ENCODE data around the gene ASB13.

Gene ASB13

DNA sequence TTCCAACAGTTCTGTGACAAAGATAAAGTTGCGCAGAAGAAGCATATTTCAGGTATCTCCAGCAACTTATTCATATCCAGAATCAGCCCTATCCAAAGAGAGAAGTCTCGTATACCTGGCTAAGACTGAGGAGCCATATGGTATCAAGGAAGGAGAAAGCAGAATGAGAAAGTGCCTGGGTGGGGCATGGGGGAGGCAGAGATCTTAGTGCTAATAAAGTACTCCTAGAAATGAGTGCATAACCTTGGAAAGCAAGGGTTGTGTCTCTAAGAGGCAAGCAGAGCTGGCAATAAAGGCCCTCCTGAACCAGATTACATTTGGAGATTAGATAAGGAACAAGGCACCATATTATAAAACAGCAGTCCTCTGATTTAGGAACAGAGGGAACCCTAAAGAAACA, 30.9 kb upstream of the ASB13 start:
- TF ChIP-seq, protein P1, sequence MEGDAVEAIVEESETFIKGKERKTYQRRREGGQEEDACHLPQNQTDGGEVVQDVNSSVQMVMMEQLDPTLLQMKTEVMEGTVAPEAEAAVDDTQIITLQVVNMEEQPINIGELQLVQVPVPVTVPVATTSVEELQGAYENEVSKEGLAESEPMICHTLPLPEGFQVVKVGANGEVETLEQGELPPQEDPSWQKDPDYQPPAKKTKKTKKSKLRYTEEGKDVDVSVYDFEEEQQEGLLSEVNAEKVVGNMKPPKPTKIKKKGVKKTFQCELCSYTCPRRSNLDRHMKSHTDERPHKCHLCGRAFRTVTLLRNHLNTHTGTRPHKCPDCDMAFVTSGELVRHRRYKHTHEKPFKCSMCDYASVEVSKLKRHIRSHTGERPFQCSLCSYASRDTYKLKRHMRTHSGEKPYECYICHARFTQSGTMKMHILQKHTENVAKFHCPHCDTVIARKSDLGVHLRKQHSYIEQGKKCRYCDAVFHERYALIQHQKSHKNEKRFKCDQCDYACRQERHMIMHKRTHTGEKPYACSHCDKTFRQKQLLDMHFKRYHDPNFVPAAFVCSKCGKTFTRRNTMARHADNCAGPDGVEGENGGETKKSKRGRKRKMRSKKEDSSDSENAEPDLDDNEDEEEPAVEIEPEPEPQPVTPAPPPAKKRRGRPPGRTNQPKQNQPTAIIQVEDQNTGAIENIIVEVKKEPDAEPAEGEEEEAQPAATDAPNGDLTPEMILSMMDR (IDR thresholded peaks at IDR 0.05; ENCODE audit: low read depth, low read length, missing control alignments): no peak
- H3K4me3 ChIP-seq (replicated peaks; ENCODE audit: low read depth, low read length): no peak overlapping the region
- no peak for DNase-seq (ENCODE audit: extremely low read depth, low read depth)

GRCh38 chr10:5694573-5694972, 28.2 kb upstream of the ASB13 start:
- DNase-seq (ENCODE audit: extremely low read depth, low read depth): no peak
- H3K4me3 ChIP-seq (replicated peaks; ENCODE audit: low read depth, low read length): no peak overlapping the region
- TF ChIP-seq, protein P1 (IDR thresholded peaks at IDR 0.05; ENCODE audit: low read depth, low read length, missing control alignments): no peak

GRCh38 chr10:5692461-5693358, 26.3 kb upstream of the ASB13 start:
- H3K4me3 ChIP-seq (replicated peaks; ENCODE audit: low read depth, low read length): peak overlapping the region; percentile 43
- TF ChIP-seq, protein P1 (IDR thresholded peaks at IDR 0.05; ENCODE audit: low read depth, low read length, missing control alignments): no peak
- no peak for DNase-seq (ENCODE audit: extremely low read depth, low read depth)

DNA sequence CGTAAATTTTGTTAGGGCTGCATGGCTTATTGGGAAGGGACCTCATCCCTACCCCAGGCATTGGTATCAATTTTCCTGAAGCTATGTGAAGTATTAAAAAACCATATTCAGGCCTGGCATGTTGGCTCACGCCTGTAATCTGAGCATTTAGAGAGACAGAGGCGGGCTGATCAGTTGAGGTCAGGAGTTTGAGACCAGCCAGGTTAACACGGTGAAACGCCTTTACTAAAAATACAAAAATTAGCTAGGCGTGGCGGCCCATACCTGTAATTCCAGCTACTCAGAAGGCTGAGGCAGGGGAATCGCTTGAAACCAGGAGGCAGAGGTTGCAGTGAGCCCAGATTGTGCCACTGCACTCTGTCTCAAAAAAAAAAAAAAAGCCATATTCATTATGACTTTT, 25.4 kb upstream of the ASB13 start:
- H3K4me3 ChIP-seq (replicated peaks; ENCODE audit: low read depth, low read length): peak overlapping the region; percentile 43
- DNase-seq (ENCODE audit: extremely low read depth, low read depth): no peak
- TF ChIP-seq, protein P1 (IDR thresholded peaks at IDR 0.05; ENCODE audit: low read depth, low read length, missing control alignments): no peak

GRCh38 chr10:5688587-5688986, 22.2 kb upstream of the ASB13 start:
- TF ChIP-seq, protein P1 (IDR thresholded peaks at IDR 0.05; ENCODE audit: low read depth, low read length, missing control alignments): no peak
- no peak for DNase-seq (ENCODE audit: extremely low read depth, low read depth)
- H3K4me3 ChIP-seq (replicated peaks; ENCODE audit: low read depth, low read length): no peak overlapping the region

GRCh38 chr10:5685764-5686240, 19.4 kb upstream of the ASB13 start:
- H3K4me3 ChIP-seq (replicated peaks; ENCODE audit: low read depth, low read length): peak overlapping the region; percentile 60
- TF ChIP-seq, protein P1 (IDR thresholded peaks at IDR 0.05; ENCODE audit: low read depth, low read length, missing control alignments): no peak
- DNase-seq (ENCODE audit: extremely low read depth, low read depth): no peak
